ENCODE results near the gene MACROD1.

- TF ChIP-seq CTCF (IDR thresholded peaks at IDR 0.05; ENCODE audit: extremely low read depth in 1 of 2, insufficient read depth in 1 of 2, low read depth in 1 of 2, low read length in 2 of 2) (no peak), EZH2 (IDR thresholded peaks at IDR 0.05; ENCODE audit: borderline replicate concordance, low read depth, low read length, severe bottlenecking) (no peak), POLR2A (IDR thresholded peaks at IDR 0.05; ENCODE audit: low read depth, low read length) (no peak), POLR2AphosphoS5 (IDR thresholded peaks at IDR 0.05; ENCODE audit: insufficient read depth, low read depth, low read length) (no peak), MAX (IDR thresholded peaks at IDR 0.05; ENCODE audit: insufficient read depth, insufficient read length) (no peak), GATA2 (IDR thresholded peaks at IDR 0.05; ENCODE audit: insufficient read depth, insufficient read length, low read depth, low read length) (no peak), MYC (IDR thresholded peaks at IDR 0.05; ENCODE audit: low read depth, low read length) (no peak), JUN (IDR thresholded peaks at IDR 0.05; ENCODE audit: borderline replicate concordance, insufficient read depth, insufficient read length, low read depth) (no peak)
These were observed 103.5 kb downstream of the MACROD1 start for GRCh38 chr11:64062185-64063039.

Measured in endothelial cell of umbilical vein (primary cell).